RPMI7951 (cell line): ENCODE measurements around the gene SND1. TPM values are rescaled to one million over a fixed set of nuclear protein-coding genes. Genes with fewer than 3 reads are reported as not detected.
A peak's percentile ranks its signal among the peaks of the same experiment; 100 is the strongest.

Experiments used
- DNase-seq: peaks from one replicate; pipeline ENCODE4 v3.0.0-alpha.2; 2012; ENCODE audit warnings: low read depth
- total RNA-seq: library from RNA; depleted of rRNA; stranded (reverse); fragments of >200 nt; shearing (Covaris generic); gene quantifications from 2 replicates; pipeline ENCODE4 v1.2.3, GENCODE V29; 2014; rRNA removed

The SND1 gene
- 148 and 159 TPM in 2 replicates for total RNA-seq

DNA sequence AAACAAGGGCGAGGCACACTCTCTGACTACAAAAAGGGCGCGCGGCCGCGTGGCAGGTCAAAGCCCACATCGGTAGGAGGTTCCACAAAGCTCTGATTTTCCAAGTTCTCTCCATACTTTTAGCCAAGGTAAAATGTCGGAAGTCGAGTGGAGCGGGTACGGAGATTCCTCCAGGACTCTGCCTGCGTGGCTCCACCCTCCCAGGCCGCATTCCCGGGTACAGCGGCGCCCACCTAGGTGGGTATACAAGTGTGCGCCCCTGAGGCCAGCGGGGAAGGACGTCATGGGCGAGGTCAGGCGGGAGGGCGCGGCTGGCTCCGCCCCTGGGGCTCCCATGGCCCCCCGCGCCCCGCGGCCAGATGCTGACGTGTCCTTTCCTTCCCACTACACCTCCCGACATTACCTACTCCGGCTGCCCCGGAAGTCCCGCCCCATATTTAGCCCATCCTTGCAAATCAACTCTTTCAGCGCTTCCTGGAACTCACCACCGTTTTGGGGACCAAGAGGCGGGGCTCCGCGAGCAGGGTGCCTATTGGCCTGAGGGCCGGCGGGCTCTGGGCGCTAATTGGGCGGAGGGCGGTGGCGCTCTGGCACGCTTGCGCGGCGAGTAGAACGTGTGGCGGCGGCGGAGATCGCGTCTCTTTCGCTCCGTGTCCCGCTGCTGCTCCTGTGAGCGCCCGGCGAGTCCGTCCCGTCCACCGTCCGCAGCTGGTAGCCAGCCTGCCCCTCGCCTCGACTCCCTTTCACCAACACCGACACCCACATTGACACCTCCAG is at the start of gene SND1:
Gene SND1, plus strand, starts transcription at position 639 of the 777 bp plus-strand sequence. CDS start 180 bp downstream, outside the sequence.
- DNase-seq: peak; percentile 99

DNA sequence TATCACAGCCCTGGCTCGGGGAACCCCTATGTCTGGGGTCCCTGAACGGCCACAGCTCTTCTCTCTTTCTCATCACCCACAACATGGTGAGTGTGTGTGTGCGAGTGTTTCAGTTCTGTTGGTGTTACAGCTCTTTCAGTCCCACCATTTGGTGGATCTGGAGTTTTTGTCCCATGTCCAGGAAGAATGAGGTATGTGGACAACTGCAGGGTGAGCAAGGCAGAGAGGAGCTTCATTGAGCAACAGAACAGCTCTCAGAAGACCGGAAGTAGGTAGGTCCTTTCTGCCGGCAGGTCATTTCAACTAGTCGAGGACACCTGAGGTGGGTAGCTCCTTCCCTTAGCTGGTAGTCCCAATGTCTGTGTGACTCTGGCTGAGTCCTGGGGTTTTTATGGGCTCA is 43.5 kb upstream of the SND1 start:
- no peak for DNase-seq

DNA sequence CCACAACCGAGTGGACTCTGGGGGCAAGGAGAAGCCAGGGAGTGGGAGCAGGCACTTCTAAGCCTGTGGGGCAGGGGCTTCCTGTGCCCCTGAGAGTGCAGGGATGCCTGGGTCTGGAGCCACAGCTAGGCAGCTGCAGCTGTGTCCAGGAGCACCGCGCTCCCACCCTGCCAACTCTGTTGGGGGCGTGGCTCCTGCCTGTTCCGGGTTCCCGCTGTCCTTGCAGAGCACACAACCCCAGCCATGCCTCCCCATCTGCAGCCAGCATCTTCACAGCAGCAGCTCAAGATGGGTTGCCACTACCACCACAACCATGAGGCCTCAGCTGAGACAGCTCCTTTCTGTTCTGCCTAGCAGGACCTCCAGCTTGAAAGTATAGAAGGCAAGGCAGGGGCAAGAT is 42.7 kb upstream of the SND1 start:
- no peak for DNase-seq

DNA sequence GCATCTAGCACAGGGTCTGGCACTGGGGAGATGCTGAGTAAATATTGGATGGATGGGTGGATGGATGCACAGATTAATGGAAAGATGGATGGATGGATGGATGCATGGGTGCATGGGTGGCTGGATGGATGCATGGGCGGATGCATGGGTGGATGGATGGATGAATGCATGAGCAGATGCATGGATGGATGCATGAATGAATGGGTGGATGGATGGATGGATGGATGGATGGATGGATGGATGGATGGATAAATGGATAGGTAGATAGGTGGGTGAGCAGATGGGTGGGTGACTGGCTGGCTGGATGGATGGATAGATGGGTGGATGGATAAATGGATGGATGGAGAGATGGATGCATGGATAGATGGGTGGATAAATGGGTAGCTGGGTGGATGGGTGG is 39.7 kb upstream of the SND1 start:
- DNase-seq: no peak

DNA sequence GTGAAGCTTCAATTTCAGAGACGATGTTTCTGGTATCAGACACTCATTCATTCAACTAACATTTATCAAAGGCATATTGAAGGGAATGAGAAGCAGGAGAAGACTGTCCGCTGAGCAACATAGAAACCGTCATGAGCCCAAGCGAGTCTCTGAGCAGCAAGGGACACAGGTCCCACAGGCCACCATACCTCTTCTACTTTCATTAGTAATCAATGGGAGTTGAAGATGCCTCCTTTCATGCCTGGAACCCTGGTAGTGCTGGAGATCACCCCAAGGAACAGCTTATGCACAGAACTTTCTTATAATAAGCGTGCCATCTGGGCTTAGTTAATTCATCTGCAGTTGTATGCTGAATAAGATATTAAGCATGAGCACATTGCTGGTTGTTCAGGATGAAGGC is 35.3 kb upstream of the SND1 start:
- DNase-seq: no peak

DNA sequence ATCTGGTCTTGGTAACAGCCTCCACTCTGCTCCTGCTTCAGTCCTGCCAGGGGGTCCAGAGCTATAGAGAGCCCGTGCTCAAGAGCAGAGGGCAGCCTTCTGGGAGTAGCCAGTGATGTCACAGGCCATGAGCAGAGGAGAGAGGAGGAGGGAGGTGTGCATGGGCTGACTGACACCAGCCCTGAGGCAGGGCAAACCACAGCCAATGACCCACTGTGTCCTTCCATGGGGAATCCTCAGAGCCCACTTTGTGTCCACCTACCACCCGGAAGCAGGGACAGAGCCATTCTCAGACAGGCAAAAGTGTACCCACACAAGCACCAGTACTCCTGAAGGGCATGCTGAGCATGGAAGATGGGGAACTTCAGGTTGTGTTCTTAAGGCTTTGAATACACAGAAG is 34.0 kb upstream of the SND1 start, which contains the start of gene PAX4:
Gene PAX4, minus strand, starts transcription at position 101 of the 400 bp plus-strand sequence. CDS start 2,214 bp downstream, outside the sequence.
- DNase-seq: no peak

DNA sequence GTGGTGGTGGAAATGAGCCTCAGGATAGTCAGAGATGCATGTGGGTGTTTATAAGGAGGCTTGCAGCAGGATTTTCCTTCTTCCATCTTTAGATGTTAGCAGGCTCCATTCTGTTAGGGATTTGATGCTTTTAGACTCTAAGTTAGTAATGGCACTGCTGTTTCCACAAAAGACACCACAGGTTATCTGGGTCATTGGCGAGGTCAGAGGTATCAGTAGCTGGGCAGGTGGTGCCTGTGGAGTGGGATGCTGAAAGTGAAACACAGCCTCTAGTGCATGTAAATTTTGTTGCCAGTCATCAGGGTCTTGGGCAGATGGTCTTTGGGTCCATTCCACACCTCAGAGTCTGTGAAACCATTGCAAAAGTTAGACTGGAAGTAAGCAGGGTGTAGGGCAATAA is 33.2 kb upstream of the SND1 start:
- no peak for DNase-seq

DNA sequence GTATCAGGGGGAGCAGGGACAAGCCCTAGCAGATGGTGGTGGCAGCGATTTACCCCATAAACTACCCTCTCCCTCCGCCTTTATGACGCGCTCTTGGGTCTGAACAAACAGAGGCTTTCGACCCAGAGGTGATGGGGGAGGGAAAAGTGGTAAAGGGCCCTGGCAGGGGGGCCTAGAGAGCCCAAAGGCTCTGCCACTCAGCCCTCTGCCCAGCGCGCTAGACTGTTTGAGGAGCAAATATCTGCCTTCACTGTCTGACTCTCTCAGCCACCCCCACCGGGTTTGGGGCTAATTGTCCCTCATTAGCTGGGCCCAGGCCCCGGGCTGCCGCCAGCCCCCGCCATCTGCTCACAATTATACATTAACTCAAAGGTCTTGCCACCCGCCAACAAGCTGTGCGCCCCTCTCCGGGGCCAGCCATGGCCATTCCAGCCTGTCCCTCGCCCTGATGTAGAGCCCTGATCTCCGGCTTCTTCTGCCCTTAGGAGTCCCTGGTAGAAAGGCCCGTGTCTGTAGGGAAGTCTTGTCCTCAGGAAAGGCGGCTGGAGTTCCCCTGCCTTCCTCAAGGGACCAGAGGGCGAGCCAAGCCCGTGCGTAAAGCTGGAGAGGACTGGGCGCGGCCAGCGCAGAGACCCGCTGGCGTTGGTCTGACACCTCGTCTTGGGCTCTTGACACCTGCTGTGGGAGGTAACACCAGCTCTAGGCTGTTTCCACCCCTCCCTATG is 32.2 kb upstream of the SND1 start:
- no peak for DNase-seq

DNA sequence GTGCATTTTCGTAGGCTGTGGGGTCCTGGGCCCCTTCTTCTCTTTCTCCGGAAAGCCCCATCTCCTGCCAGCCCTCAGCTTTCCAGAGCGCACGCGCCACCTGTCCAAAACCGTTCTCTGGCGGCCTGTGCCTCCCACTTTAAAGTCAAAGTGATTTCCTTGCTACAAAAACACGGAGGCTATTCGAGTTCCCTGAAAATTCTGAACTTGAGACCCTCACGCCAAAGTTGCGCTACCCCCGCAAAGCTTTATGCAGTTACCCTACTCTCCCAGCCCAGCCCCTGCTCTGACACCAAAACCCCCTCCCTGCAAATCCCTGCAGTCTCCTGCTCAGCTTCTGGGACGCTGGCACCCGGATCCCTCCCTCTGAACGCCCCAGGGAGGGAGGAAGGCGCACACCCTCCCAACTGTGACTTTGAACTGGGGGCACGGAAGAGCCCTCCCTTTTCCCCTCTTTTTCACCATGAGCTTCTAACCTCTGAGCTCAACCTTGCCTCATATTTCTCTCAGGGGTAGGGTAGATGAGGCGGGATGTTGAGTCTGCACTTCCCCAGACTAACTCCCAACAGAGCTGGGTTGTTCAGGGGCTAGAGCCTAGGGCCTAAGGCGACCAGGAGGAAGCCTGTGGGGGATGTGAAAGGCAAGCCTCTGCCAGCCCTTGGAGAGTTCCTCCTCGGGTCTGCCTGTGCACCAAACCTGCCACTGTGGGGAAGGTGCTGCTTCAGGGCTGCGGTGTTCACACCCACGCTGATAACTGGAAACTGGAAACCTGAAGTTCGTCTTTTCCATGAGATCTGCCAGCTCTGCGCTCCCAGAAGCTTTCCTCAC is 31.4 kb upstream of the SND1 start:
- DNase-seq: no peak

DNA sequence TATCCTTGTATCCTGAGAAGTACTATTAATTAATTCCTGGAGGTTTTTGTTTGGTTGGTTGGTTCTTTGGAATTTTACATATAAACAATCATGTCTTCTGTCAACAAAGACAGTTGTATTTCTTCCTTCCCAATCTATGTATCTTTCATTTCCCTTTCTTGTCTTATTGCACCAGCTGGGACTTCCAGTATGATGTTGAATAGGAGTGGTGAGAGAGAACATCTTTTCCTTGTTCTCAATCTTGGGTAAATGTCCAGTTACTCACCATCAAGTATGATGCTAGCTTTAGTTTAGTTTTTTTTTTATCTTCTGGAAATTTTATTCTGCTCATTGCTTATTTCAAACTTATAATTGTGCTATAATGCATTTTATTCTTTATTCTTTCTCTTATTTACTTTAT is 26.7 kb upstream of the SND1 start:
- DNase-seq: no peak

DNA sequence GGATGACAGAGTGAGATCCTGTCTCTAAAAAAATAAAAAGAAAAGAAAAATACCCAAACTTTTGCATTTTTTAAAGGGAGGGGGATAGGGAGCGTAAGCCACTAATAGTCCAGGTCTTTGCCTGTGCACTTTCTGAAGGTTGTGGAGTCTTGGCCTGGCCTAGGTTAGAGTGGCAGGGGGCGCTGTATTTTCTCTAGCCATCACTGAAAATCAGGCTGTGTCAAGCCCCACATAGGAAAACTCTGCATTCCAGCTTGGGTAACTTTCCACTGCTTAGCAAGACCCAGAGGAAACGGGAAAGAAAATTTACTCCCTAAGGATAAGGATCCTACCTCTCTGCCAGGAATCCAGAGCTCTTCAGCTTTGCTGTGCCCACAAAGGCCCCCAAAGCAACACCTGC is 23.5 kb upstream of the SND1 start:
- DNase-seq: no peak

DNA sequence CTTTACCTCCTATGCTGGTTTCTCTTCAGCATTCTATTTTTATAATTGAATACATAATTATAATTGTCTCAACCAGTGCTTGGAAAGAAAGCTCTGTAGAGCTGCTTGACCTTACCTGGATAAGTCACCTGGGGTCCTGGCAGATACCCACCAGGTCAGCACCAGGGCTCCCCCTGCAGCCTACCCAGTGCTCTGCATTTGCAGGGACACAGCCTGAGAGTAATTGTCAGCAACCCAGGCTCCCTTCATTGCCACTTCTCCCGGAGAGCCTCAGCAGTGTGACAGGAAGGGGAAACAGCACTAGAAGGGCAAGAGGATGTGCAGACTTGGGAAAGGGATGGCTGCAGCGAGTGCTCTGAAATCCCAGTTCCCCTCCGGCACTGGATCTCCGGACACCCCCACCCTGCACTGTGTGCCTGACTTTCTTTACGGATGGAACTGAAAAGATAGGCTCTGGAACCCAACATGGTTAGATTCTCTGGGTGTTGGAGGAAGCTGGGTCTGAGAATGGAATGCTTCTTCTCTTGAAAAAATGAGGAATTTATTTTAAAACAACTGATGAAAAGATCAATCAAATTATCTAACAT is 22.6 kb upstream of the SND1 start:
- no peak for DNase-seq

DNA sequence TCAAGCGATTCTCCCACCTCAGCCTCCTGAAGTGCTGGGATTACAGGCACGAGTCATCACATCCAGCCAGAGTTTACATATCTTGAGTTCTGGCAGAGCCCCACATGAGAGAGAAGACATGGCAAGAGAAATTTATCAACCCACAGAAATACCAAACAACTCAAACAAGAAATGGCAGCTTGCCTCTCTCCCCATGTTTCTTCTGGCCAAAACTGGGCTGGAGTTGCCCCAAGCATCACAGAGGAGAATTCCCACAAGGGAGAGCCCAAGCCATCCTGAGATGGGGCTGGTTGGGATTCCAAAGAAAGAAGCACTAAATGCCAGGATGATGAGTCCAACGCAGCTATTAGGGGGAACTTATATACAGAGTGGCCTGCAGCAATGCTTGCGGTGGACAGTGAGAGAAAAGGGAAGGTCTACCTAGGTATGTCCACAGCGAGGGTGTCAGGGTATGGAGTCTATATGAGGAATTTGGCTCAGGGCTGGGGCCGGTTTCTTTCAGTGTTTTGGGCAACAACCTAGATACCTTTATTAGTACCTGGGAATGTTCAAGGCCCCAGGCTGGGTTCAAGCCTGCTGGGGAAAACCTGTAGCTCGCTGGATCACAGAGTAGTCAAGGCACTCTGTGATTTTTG is 19.6 kb upstream of the SND1 start:
- DNase-seq: peak; percentile 41

DNA sequence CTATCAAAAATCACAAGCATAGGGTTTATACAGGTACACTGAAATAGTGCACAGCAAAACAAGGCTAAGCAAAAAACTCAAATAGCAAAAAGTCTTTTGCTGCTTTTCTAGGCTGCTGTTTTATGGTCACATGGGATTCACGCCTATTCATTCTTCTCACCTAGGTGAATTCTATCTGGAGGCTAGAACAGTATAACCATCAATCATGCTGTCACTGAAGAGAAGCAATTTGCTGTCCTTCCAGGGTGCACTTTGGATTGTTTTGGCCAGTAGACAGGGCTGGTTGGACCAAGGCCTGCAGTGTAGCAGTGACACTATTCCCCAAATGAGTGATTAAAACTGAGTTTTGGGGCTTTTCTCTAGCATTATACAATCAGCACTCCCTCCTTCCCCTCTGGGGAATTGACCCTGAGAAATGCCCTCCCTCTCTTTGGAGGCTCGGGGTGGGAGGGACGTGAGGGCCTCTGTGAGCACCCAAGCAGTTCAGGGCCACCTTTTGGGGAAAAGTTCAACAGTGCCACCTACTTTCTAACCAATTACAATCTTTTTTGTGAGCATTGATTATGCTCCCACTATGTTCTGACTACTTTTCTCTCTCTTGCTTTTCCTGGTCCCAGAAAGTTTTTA is 16.2 kb upstream of the SND1 start:
- no peak for DNase-seq

DNA sequence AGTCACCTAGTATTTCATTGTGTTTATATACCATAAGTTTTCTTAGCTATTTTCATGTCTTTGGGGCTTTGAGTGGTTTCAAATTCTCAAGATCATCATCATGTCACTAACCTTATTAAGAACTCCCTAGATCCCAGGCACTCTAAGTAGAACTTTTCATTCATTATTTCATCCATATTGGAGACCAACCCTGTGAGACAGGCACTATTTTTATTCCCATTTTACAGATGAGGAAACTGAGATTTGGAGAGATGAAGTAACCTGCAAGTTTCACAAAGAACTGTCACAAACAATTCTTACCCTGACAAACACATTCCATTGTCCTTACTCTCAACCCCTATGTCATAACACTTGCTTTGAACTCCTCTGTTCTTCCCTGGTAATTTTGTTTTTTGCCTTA is 13.8 kb upstream of the SND1 start:
- no peak for DNase-seq

DNA sequence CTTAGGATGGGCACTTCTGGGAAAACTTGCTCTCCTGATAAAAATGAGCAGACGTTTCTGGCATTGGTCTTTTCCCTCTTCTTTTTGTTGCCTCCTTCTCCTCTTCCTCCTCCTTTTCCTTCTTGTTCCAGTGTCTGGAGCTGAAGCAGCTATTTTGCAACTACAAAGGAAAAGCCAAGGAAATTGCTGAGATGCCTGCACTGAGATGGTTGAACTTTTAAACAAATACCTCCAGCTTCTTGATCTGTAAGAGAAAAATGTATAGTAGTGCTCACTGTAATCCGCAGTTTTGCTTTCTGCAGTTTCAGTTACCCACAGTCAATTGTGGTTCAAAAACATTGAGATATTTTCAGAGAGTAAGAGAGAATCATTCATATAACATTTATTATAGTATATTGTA is 7.5 kb upstream of the SND1 start:
- DNase-seq: no peak

DNA sequence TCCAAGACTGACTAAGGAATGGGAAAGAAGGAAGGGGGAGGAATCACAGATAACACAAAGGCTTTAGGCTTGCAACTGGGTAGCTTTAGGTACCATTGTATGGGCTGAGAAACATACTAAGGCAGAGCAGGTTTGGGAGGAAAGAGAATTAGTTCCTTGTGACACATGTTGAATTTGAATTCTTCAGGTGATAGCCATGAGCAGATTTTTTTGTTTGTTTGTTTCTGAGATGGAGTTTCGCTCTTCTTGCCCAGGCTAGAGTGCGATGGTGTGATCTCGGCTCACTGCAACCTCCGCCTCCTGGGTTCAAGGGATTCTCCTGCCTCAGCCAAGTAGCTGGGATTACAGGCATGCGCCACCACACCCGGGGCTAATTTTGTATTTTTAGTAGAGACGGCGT is 4.4 kb upstream of the SND1 start:
- no peak for DNase-seq

DNA sequence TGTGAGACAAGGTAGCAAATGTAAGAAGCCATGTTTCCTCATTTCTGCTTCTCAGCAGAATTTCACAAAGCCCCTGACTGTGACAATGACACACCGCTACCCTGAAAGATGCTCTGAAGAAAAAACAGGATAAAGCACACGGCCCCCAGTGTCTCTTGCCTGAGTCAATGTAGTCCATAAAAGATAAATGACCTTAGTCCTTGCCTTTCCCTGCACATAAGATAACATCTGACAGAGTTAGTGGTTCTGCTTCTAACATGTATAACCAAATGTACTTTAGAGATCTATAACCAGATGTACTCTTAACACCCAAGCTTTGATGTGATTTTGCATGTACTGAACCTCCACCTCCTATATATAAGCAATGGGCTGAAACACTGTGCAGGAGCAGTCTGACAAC is 3.0 kb upstream of the SND1 start:
- DNase-seq: no peak

DNA sequence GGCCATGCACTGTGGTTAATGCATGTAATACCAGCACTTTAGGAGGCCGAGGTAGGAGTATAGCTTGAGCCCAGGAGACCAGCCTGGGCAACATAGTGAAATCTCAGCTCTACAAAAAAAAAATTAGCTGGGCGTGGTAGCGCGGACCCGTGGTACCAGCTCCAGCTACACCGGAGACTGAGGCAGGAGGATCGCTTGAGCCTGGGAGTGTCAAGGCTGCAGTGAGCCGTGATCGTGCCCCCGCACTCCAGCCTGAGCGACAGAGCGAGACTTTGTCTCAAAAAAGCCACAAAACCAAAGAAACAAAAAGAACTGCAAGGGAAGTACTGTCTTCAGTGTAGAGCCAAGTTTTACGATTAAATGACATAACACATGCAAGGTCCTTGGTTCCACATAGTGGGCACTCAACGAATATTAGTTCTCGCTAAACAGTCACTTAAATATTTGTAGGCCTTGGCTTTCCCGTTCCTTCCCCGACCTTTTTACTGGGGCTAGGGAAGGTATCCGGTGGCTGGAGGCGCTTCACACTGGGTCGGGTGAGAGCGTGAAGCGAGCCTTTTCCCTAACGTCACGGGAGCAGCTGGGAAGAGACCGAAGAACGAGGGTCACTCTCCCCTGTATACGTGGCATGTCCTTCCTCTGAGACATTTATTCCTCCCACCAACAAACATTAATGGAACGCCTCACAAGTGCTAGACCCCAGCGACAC is 993 bp upstream of the SND1 start:
- DNase-seq: peak; percentile 68
